MM.1S (cell line): ENCODE data around the gene NPPC.

Experiments used
- DNase-seq: peaks from one replicate; pipeline ENCODE4 v3.0.0-alpha.2; 2015
- H2AFZ ChIP-seq: fragments of 300-600 bp; sonication (generic); 2 replicates; pipeline ENCODE4 v1.6.0; 2016; ENCODE audit warnings: antibody characterized with exemption, low read length
- H3F3A ChIP-seq: fragments of 300-600 bp; sonication (generic); 2 replicates; pipeline ENCODE4 v1.6.1; 2016; ENCODE audit warnings: mild to moderate bottlenecking, antibody characterized with exemption, low read length, moderate library complexity, mixed read lengths; ENCODE audit not compliant: insufficient read depth
- H3K27ac ChIP-seq: fragments of 300-600 bp; sonication (generic); 2 replicates; pipeline ENCODE4 v1.5.1; 2016; ENCODE audit warnings: mild to moderate bottlenecking, low read length
- H3K27me3 ChIP-seq: fragments of 300-600 bp; sonication (generic); replicated peaks from 2 replicates; pipeline ENCODE4 v1.6.0; 2016; ENCODE audit warnings: low read length; ENCODE audit not compliant: insufficient read depth
- H3K36me3 ChIP-seq: fragments of 300-600 bp; sonication (generic); replicated peaks from 2 replicates; pipeline ENCODE4 v1.6.1; 2016; ENCODE audit warnings: mild to moderate bottlenecking, low read length, mixed read lengths; ENCODE audit not compliant: insufficient read depth
- H3K4me1 ChIP-seq: fragments of 300-600 bp; sonication (generic); 2 replicates; pipeline ENCODE4 v1.6.1; 2016; ENCODE audit warnings: low read length, mixed read lengths
- H3K4me2 ChIP-seq: fragments of 300-600 bp; sonication (generic); 2 replicates; pipeline ENCODE4 v1.6.0; 2016; ENCODE audit warnings: low read depth, low read length
- H3K4me3 ChIP-seq: fragments of 300-600 bp; sonication (generic); 2 replicates; pipeline ENCODE4 v1.5.1; 2016; ENCODE audit warnings: low read length, mixed read lengths
- H3K79me2 ChIP-seq: fragments of 300-600 bp; sonication (generic); 2 replicates; pipeline ENCODE4 v1.6.1; 2016; ENCODE audit warnings: mixed run types, low read length, mixed read lengths
- H3K9ac ChIP-seq: fragments of 300-600 bp; sonication (generic); 2 replicates; pipeline ENCODE4 v1.6.1; 2016; ENCODE audit warnings: low read length, mixed read lengths
- H3K9me2 ChIP-seq: fragments of 300-600 bp; sonication (generic); replicated peaks from 2 replicates; pipeline ENCODE4 v1.6.1; 2016; ENCODE audit warnings: mild to moderate bottlenecking, low read length, mixed read lengths; ENCODE audit not compliant: insufficient read depth
- H3K9me3 ChIP-seq: fragments of 300-600 bp; sonication (generic); replicated peaks from 2 replicates; pipeline ENCODE4 v1.6.1; 2016; ENCODE audit warnings: mild to moderate bottlenecking, low read length, mixed read lengths; ENCODE audit not compliant: insufficient read depth
- H4K20me1 ChIP-seq: fragments of 300-600 bp; sonication (generic); 2 replicates; pipeline ENCODE4 v1.6.1; 2016; ENCODE audit warnings: mild to moderate bottlenecking, low read length, moderate library complexity, mixed read lengths; ENCODE audit not compliant: insufficient read depth
- EZH2 ChIP-seq: fragments of 300-600 bp; sonication (generic); optimal IDR thresholded peaks from 2 replicates; pipeline ENCODE3; 2017; ENCODE audit warnings: low read depth, mild to moderate bottlenecking, antibody characterized with exemption, low read length, mixed read lengths
- EZH2phosphoT487 ChIP-seq: fragments of 300-600 bp; sonication (generic); IDR thresholded peaks from 2 replicates; pipeline ENCODE4 v1.6.1; 2018; ENCODE audit warnings: antibody characterized with exemption, low read length
- TF ChIP-seq, protein P1 (sequence below): fragments of 300-600 bp; sonication (generic); IDR thresholded peaks from 2 replicates; pipeline ENCODE4 v1.5.1; 2016; ENCODE audit warnings: antibody characterized with exemption, low read length, mixed read lengths

Gene NPPC

GRCh38 chr2:231934441-231935206, 8.4 kb upstream of the NPPC start:
- H3K4me1 ChIP-seq, result no peaks in the 10 kb centered on the region
- no peaks in the 10 kb centered on the region for H3F3A ChIP-seq
- no peaks in the 10 kb centered on the region for H3K9me3 ChIP-seq
- H3K27me3 ChIP-seq, result no peaks in the 10 kb centered on the region
- no peaks in the 10 kb centered on the region for H3K9me2 ChIP-seq
- no peak overlapping the region for H3K27ac ChIP-seq
- no peaks in the 10 kb centered on the region for H3K36me3 ChIP-seq
- no peaks in the 10 kb centered on the region for H4K20me1 ChIP-seq
- TF ChIP-seq EZH2phosphoT487, result no peak
- no peak for TF ChIP-seq EZH2
- TF ChIP-seq, protein P1, sequence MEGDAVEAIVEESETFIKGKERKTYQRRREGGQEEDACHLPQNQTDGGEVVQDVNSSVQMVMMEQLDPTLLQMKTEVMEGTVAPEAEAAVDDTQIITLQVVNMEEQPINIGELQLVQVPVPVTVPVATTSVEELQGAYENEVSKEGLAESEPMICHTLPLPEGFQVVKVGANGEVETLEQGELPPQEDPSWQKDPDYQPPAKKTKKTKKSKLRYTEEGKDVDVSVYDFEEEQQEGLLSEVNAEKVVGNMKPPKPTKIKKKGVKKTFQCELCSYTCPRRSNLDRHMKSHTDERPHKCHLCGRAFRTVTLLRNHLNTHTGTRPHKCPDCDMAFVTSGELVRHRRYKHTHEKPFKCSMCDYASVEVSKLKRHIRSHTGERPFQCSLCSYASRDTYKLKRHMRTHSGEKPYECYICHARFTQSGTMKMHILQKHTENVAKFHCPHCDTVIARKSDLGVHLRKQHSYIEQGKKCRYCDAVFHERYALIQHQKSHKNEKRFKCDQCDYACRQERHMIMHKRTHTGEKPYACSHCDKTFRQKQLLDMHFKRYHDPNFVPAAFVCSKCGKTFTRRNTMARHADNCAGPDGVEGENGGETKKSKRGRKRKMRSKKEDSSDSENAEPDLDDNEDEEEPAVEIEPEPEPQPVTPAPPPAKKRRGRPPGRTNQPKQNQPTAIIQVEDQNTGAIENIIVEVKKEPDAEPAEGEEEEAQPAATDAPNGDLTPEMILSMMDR, result no peak
- H3K4me2 ChIP-seq, result no peak overlapping the region
- DNase-seq, result no peak
- no peaks in the 10 kb centered on the region for H3K79me2 ChIP-seq
- H2AFZ ChIP-seq, result no peak overlapping the region
- H3K4me3 ChIP-seq, result no peak overlapping the region
- no peak overlapping the region for H3K9ac ChIP-seq

GRCh38 chr2:231933916-231934401, 7.8 kb upstream of the NPPC start:
- Histone ChIP-seq H3K9me2 (no peaks in the 10 kb centered on the region), H3K4me1 (no peaks in the 10 kb centered on the region), H3K79me2 (no peaks in the 10 kb centered on the region), H3K27me3 (no peaks in the 10 kb centered on the region), H3K9ac (no peak overlapping the region), H3K27ac (no peak overlapping the region), H2AFZ (no peak overlapping the region), H3F3A (no peaks in the 10 kb centered on the region), H3K4me2 (no peak overlapping the region), H3K36me3 (no peaks in the 10 kb centered on the region), H3K4me3 (no peak overlapping the region), H4K20me1 (no peaks in the 10 kb centered on the region), H3K9me3 (no peaks in the 10 kb centered on the region)
- no peak for DNase-seq
- TF ChIP-seq, protein P1, result no peak
- TF ChIP-seq EZH2 (no peak), EZH2phosphoT487 (no peak)

DNA sequence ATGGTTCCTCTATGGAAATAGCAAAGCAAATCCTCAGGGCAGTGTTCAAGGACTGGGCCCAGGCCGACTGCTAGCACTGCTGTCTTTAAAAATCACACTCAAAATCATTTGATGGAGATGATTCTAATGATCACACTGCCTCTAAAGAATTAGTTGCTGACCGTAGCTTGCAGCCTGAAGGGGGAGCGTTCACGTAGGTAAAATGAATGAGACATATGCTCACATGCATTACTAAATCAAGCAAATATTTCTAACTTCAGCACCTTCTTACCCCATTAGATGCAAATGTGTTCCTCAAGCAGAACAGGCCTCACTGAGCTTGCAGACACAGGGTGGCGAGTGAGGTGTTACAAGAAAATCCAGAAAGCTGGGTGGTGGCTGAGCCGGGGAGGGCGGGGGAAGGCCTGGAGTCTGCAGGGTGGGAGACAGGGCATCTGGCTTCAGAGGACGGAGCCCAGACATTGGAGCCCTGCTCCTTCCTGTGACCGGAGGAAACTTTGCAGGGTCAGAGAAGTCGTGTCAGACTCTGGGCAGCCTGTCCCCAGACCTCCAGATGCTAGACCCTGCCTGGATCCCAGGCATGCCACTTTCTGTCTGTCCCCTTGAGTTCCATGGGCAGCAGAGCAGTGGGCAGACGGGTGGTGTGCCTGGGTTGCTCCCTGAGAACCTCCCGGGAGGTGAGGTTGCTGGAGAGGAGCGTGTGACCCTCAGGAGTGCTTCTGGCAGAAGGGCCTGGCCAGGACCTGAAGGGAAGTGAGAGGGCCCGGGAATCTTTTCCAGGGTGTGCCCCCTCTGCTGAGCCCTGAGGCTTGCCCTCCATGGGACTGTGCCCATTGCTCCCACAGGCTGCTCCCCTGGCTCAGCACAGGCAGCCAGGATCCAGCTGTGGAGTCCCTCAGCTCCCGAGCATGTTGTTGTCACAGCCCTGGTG, 7.1 kb upstream of the NPPC start:
- no peak for DNase-seq
- Histone ChIP-seq H3K79me2 (no peaks in the 10 kb centered on the region), H3K27me3 (no peaks in the 10 kb centered on the region), H3K4me1 (no peaks in the 10 kb centered on the region), H3F3A (no peaks in the 10 kb centered on the region), H3K9me2 (no peaks in the 10 kb centered on the region), H3K36me3 (no peaks in the 10 kb centered on the region), H3K9ac (no peak overlapping the region), H4K20me1 (no peaks in the 10 kb centered on the region), H3K4me2 (no peak overlapping the region), H3K9me3 (no peaks in the 10 kb centered on the region), H2AFZ (no peak overlapping the region), H3K4me3 (no peak overlapping the region), H3K27ac (no peak overlapping the region)
- TF ChIP-seq EZH2 (no peak), EZH2phosphoT487 (no peak)
- TF ChIP-seq, protein P1, result no peak
